GM18907 (cell line): Measurements from ENCODE around the gene FGD6.
"Not testable (repeated sequence)": the region's sequence is repeated elsewhere in the genome, so short reads cannot be mapped to it uniquely, and the experiment has no call there.

Experiments used
- ATAC-seq: cut with Tn5 transposase; IDR thresholded peaks from one replicate; pipeline ENCODE4 v1.9.1; 2021; ENCODE audit warnings: mild to moderate bottlenecking, moderate library complexity; ENCODE audit not compliant: unreplicated experiment

The FGD6 gene

GRCh38 chr12:95182868-95183415, 34.3 kb downstream of the FGD6 start:
- ATAC-seq, result no peak

DNA sequence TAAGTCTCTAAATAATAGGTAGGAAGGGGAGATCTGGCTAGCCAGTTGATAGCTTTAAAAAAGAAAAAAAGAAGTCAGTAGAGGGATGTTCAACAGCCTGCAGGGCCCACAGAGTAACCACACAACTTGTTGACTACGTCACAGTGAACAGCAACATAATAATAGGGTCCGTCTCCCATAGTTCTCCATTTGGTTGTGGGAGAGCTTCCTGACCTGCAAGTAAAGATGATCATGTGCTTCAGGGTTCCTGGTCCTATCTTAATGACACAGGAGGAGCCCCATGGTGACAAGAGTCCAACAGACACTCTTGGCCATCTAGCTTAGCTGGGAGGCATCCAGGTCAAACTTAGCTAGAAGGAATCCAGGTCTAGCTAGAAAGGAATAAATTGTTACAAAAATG, 36.2 kb downstream of the FGD6 start:
- ATAC-seq, result no peak

DNA sequence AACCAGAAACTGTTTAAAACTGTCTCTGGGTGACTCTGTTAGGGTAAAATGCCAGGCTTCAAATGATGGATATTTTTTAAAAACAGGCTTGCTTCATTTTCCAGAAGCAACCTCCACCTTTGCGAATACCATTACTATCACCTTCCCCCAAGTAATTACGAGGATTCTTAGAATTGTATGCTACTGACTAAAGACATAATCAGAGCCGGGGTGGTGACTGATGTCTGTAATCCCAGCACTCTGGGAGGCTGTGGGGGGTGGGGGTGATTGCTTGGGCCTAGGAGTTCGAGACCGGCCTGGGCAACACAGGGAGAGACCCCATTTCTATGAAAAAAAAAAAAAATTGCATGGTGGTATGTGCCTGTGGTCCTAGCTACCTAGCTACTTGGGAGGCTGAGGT, 38.3 kb downstream of the FGD6 start:
- ATAC-seq, result no peak

GRCh38 chr12:95178136-95178535, 39.1 kb downstream of the FGD6 start:
- ATAC-seq, result no peak

- ATAC-seq, result no peak
Observed at GRCh38 chr12:95177201-95177768, 40.0 kb downstream of the FGD6 start.

- ATAC-seq, result no peak
Observed at GRCh38 chr12:95173392-95174251, 43.6 kb downstream of the FGD6 start.

- ATAC-seq, result no peak
Observed at GRCh38 chr12:95169368-95169767, 47.9 kb downstream of the FGD6 start.

- no peak for ATAC-seq
Observed at GRCh38 chr12:95168746-95169145, 48.5 kb downstream of the FGD6 start.

DNA sequence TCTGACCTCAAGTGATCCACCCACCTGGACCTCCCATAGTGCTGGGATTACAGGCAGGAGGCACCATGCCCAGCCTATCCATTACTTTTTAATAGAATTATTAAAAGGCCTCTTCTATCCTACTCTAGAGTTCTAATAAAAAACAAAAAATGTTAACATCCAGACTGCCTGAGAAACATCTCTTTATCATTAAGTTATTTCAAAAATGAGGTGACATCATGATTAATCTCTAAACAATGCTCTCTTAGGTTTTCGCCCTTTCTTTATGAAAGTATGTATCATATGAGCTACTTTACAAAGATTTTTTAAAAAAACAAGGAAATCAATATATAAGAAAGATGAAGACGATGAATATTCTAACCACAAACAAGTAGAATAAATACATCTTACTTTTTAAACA, 52.6 kb downstream of the FGD6 start:
- ATAC-seq, result no peak

GRCh38 chr12:95158919-95159318, 58.3 kb downstream of the FGD6 start:
- no peak for ATAC-seq

- no peak for ATAC-seq
Observed at GRCh38 chr12:95151821-95152220, 65.4 kb downstream of the FGD6 start.

DNA sequence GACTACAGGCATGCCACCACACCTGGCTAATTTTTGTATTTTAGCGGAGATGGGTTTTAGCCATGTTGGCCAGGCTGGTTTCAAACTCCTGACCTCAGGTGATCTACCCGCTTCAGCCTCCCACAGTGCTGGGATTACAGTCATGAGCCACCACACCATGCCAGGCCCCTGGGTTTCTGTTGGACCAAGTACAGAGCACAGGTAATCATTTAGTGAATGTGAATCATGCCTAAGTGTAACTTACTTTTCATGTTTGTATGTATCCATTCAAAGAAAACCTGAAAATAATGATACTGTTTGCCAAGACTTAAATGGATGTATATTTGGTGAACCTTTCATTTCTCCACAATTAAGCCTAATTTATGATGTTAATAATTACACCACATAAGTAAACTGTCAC, 65.9 kb downstream of the FGD6 start:
- no peak for ATAC-seq

GRCh38 chr12:95150501-95150900, 66.8 kb downstream of the FGD6 start:
- no peak for ATAC-seq

DNA sequence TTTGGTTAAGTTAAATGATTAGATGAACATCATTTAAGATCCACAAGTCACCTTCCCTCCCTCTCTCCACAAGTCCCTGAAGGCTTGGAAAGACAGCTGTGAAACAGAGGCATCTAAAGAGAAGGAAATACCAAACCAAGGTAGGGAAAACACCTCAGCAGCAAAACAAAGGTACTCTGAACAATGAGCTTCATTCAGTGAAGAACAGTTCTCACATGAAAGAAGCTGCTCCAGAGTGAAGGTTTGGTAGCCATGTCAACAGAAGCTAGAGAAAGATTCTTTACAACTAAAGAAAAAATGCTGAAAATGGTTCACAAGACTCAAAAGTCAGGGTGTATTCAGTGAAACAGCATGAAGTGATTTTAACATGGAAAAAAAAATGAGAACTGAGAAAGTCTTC, 69.4 kb downstream of the FGD6 start:
- no peak for ATAC-seq

DNA sequence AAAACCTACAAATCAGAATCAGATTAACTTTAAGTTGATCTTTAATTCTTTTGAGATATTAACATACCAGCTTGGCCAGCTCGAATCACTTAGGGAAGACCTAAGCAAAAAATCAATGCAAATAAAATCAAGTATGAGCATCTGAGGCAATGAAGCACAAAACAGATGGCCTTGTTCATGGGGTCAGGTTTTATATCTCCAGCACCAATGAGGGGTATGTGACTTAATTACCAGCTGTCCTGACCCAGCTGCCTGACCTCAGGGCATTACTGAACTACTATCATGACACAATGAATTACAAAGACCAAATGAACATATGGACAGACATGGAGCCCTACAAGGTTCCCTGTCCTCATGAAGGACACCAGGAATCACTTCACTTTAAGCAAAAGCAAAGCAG, 70.5 kb downstream of the FGD6 start:
- ATAC-seq, result no peak

- ATAC-seq, result no peak
Observed at GRCh38 chr12:95143621-95144205, 73.6 kb downstream of the FGD6 start.

DNA sequence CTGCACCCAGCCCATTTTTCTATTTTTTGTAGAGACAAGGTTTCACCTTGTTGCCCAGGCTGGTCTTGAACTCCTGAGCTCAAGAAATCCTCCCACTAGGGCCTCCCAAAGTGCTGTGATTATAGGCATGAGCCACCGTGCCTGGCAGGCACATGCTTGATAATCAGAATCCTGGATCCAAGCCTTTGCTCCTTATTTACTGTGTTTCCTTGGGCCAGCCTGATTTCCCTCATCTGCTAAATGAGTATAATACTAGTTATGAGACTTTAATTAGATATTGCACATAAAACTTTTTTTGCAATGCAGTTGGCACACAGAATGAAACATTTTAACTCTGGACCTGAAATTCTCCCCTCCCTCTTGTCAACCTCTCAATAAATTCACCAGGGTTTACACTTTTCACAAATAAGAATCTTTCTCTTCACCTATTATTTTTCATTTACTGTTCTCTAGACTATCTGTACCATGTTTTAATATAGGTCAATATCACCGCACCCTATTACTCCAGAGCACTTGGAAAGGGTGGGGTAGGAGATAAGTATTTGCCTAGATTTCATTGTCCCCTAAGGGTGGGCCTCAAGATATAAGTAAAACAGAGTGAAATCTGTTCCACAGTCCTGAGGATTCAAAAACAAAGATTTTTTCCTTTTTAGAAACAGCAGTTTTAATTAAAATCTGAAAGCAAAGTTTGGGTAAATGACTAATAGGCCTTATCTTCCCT, 74.7 kb downstream of the FGD6 start:
- no peak for ATAC-seq

- no peak for ATAC-seq
Observed at GRCh38 chr12:95141310-95141709, 76.0 kb downstream of the FGD6 start.

DNA sequence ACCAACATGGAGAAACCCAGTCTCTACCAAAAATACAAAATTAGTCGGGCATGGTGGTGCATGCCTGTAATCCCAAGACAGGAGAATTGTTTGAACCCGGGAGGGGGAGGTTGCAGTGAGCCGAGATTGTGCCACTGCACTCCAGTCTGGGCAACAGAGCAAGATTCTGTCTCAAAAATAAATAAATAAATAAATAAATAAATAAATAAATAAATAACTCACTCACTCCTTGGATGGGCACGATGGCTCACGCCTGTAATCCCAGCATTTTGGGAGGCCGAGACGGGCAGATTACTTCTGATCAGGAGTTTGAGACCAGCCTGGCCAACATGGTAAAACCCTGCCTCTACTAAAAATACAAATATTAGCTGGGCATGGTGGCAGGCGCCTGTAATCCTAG, 79.2 kb downstream of the FGD6 start:
- not testable (repeated sequence) for ATAC-seq

GRCh38 chr12:95136598-95136997, 80.7 kb downstream of the FGD6 start:
- ATAC-seq, result no peak

GRCh38 chr12:95134085-95134484, 83.2 kb downstream of the FGD6 start:
- no peak for ATAC-seq
